Measurements from ENCODE around the gene GPR132.
"Not testable (repeated sequence)": the region's sequence is repeated elsewhere in the genome, so short reads cannot be mapped to it uniquely, and the experiment has no call there.

Gene GPR132

DNA sequence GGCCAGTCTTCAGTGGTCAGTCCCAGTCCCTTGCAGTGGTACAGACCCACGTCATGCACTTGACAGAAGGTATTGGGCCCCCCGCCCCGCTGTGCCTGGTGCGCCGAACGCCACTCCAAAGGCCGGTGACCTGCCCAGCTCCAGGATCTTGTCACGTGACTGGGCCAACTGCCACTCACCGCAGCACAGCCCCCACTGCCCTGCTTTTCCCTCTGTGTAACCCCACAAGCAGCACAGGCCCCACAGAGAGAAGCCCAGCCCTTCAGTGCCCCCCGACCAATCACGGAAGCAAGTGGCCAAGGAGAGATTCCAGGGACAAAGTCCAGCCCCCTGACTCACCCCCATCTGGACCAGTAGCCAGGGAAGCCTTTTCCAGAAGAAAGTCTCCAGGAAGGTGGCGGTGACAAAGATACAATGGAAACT lies 498 bp downstream of the GPR132 start:
- DNase-seq (ENCODE audit: low read depth), result no peak
- no peak overlapping the region for H3K4me3 ChIP-seq (ENCODE audit: low read length)
- TF ChIP-seq CTCF (conservative IDR thresholded peaks at IDR 0.05; ENCODE audit: low read depth, low read length), result no peak

DNA sequence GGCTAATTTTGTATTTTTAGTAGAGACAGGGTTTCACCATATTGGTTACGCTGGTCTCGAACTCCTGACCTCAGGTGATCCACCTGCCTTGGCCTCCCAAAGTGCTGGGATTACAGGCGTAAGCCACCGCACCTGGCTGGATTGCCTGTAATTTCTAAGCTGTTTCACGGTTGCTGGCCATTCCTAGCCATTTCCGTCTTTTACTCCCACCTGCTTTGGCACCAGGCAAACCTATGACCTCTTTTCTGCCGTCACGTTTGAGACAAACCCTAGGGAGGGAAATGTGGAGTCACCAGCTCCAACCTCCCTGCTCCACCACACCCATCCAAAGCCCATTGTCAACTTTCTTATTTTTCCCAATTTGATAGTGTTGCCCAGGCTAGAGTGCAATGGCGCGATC lies 1.2 kb downstream of the GPR132 start:
- no peak overlapping the region for H3K4me3 ChIP-seq (ENCODE audit: low read length)
- no peak for DNase-seq (ENCODE audit: low read depth)
- TF ChIP-seq CTCF (conservative IDR thresholded peaks at IDR 0.05; ENCODE audit: low read depth, low read length), result no peak

- not testable (repeated sequence) for DNase-seq (ENCODE audit: low read depth); H3K4me3 ChIP-seq (ENCODE audit: low read length)
These were observed 1.7 kb downstream of the GPR132 start for GRCh38 chr14:105063506-105063905.

- TF ChIP-seq CTCF (conservative IDR thresholded peaks at IDR 0.05; ENCODE audit: low read depth, low read length), result no peak
- no peak for DNase-seq (ENCODE audit: low read depth)
- H3K4me3 ChIP-seq (ENCODE audit: low read length), result no peak overlapping the region
These were observed 2.2 kb downstream of the GPR132 start for GRCh38 chr14:105063056-105063455.

DNA sequence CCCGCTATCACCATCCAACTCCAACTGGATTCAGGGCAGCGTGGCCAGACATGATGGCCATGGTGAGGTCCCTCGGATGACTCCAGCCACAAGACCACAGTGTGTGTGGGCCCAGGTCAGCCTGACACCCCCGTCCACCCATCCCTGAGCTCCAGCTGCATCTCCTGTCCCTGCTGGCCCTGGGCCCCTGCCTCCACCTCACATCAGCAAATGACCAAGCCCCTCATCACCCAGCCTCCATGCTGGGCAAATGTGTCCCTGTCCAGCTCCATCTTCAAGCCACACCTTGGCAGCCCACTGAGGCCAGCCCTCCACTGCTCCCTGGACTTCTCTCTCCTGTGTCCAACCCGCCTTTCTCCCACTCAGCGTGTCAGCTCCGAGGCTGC lies 3.2 kb downstream of the GPR132 start:
- DNase-seq (ENCODE audit: low read depth), result no peak
- H3K4me3 ChIP-seq (ENCODE audit: low read length), result no peak overlapping the region
- TF ChIP-seq CTCF (conservative IDR thresholded peaks at IDR 0.05; ENCODE audit: low read depth, low read length), result no peak

GRCh38 chr14:105061428-105062047 lies 3.7 kb downstream of the GPR132 start:
- DNase-seq (ENCODE audit: low read depth), result no peak
- no peak overlapping the region for H3K4me3 ChIP-seq (ENCODE audit: low read length)

DNA sequence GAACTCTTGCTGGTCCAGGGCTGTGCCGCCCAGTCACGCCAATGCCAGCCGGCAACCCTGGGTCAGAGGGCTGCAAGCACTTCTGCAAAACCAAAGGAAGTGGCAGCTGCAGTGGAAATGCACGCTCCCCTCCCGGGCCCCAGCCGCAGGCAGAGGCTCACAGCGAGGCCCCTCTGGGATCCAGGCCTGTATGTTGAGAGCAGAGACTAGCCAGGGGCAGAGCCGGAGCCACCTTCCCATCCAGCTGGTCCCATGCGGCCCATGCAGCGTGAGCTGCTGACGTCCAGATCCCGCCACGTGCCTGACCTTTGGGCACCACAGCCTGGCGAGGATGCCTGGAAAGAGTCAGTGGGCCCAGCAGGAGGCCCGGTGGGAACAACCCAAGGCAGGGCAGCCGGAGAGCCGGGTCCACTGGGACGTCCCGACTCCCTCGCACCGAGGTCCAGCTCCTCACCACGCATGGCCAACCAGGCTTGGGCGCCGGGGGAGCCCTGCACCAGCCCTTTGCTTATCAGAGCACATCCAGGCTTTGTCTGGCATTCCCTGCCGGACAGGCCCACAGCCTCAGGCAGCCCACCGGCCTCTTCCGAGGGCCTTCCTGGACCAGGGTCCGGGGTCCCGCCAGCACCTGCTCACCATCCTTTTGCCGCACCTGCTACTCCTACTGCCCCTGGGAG lies 4.3 kb downstream of the GPR132 start:
- no peak for TF ChIP-seq CTCF (conservative IDR thresholded peaks at IDR 0.05; ENCODE audit: low read depth, low read length)
- no peak overlapping the region for H3K4me3 ChIP-seq (ENCODE audit: low read length)

More at GRCh38 chr14:105061428-105062047, 3.7 kb downstream of the GPR132 start:
- no peak for TF ChIP-seq CTCF (conservative IDR thresholded peaks at IDR 0.05; ENCODE audit: low read depth, low read length)

More for the DNA sequence above, 4.3 kb downstream of the GPR132 start:
- no peak for DNase-seq (ENCODE audit: low read depth)

Data from retinal pigment epithelial cell (primary cell).